ENCODE results near the gene FAM13A.

DNA sequence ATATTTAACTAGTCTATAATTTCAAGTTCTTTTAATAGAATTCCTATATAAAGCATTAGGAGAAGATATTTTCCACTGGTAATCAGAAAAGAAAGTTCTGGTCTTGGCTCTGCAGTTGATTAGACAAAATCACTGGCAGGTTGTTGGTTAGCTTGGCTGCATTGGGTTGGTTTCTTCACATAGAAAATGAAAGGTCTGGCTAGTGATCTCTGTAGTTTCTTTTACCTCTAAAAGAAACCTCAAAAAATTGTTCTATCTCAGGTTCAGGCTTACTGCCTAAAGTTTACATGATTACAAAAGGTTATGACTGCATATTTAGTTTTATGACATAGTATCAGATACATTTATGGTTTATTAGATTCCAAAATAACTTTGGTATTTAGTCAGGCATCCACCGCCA, 263.5 kb downstream of the FAM13A start:
- TF ChIP-seq NR2C2 (IDR thresholded peaks at IDR 0.05; ENCODE audit: borderline replicate concordance, control insufficient read depth, insufficient read length, low read depth) (no peak), FOXK2 (IDR thresholded peaks at IDR 0.05) (no peak)

Data from GM12878 (cell line).